Neuron (in vitro differentiated cells): ENCODE measurements around the gene MIS18A.

Experiments
- H2AFZ ChIP-seq: one replicate; pipeline ENCODE4 v1.6.1; 2013; ENCODE audit warnings: low read depth, mild to moderate bottlenecking, inconsistent platforms, low read length, moderate library complexity
- H3K27me3 ChIP-seq: one replicate; pipeline ENCODE4 v1.6.1; 2013; ENCODE audit warnings: low read length; ENCODE audit not compliant: insufficient read depth
- H3K36me3 ChIP-seq: one replicate; pipeline ENCODE4 v1.6.1; 2013; ENCODE audit warnings: low read length; ENCODE audit not compliant: insufficient read depth
- H3K4me1 ChIP-seq: one replicate; pipeline ENCODE4 v1.6.1; 2013; ENCODE audit warnings: low read length; ENCODE audit not compliant: insufficient read depth
- H3K4me3 ChIP-seq: 2 replicates; pipeline ENCODE4 v1.5.1; 2013; ENCODE audit warnings: mild to moderate bottlenecking, low read length, moderate library complexity
- H3K9me3 ChIP-seq: one replicate; pipeline ENCODE4 v1.6.1; 2013; ENCODE audit warnings: low read length

MIS18A gene

GRCh38 chr21:32278518-32279376, at the start of gene MIS18A:
TSS of gene MIS18A (minus strand) at chr21:32279049. CDS start at chr21:32279014, 35 bp downstream.
- Histone ChIP-seq H3K9me3 (no peaks in the 10 kb centered on the region), H3K36me3 (peaks cover 12% of the 10 kb centered on the region), H3K27me3 (no peaks in the 10 kb centered on the region), H3K4me3 (peak within 1 kb of the TSS; percentile 93), H3K4me1 (peaks cover 14% of the 10 kb centered on the region), H2AFZ (peak within 1 kb of the TSS; percentile 88)

- peaks cover 23% of the 10 kb centered on the region for H3K4me1 ChIP-seq
- peaks cover 41% of the 10 kb centered on the region for H3K36me3 ChIP-seq
- H3K4me3 ChIP-seq, result no peak overlapping the region
- no peak overlapping the region for H2AFZ ChIP-seq
- no peaks in the 10 kb centered on the region for H3K27me3 ChIP-seq
- peaks cover 7% of the 10 kb centered on the region for H3K9me3 ChIP-seq
Measured at GRCh38 chr21:32328595-32328994, 49.7 kb upstream of the MIS18A start.

GRCh38 chr21:32325706-32326105, 46.9 kb upstream of the MIS18A start:
- peaks cover 61% of the 10 kb centered on the region for H3K36me3 ChIP-seq

GRCh38 chr21:32322676-32323075, 43.8 kb upstream of the MIS18A start:
- H3K4me3 ChIP-seq, result no peak overlapping the region
- no peaks in the 10 kb centered on the region for H3K27me3 ChIP-seq
- H2AFZ ChIP-seq, result no peak overlapping the region
- H3K36me3 ChIP-seq, result peaks cover 76% of the 10 kb centered on the region
- peaks cover 3% of the 10 kb centered on the region for H3K4me1 ChIP-seq
- H3K9me3 ChIP-seq, result no peaks in the 10 kb centered on the region

More at GRCh38 chr21:32325706-32326105, 46.9 kb upstream of the MIS18A start:
- Histone ChIP-seq H3K4me3 (no peak overlapping the region), H2AFZ (no peak overlapping the region), H3K27me3 (no peaks in the 10 kb centered on the region), H3K4me1 (peaks cover 8% of the 10 kb centered on the region), H3K9me3 (no peaks in the 10 kb centered on the region)

GRCh38 chr21:32322103-32322502, 43.3 kb upstream of the MIS18A start:
- Histone ChIP-seq H3K9me3 (no peaks in the 10 kb centered on the region), H3K4me3 (no peak overlapping the region), H3K4me1 (peaks cover 3% of the 10 kb centered on the region), H2AFZ (no peak overlapping the region), H3K36me3 (peaks cover 82% of the 10 kb centered on the region), H3K27me3 (no peaks in the 10 kb centered on the region)

GRCh38 chr21:32321480-32321879, 42.6 kb upstream of the MIS18A start:
- H3K27me3 ChIP-seq, result no peaks in the 10 kb centered on the region
- peaks cover 85% of the 10 kb centered on the region for H3K36me3 ChIP-seq
- H3K9me3 ChIP-seq, result no peaks in the 10 kb centered on the region
- H3K4me3 ChIP-seq, result no peak overlapping the region
- H3K4me1 ChIP-seq, result peaks cover 3% of the 10 kb centered on the region
- no peak overlapping the region for H2AFZ ChIP-seq

- peaks cover 86% of the 10 kb centered on the region for H3K36me3 ChIP-seq
Measured at GRCh38 chr21:32320726-32321125, 41.9 kb upstream of the MIS18A start.

GRCh38 chr21:32320059-32320458, 41.2 kb upstream of the MIS18A start:
- H3K36me3 ChIP-seq, result peaks cover 84% of the 10 kb centered on the region
- no peaks in the 10 kb centered on the region for H3K27me3 ChIP-seq
- peaks cover 3% of the 10 kb centered on the region for H3K4me1 ChIP-seq
- no peaks in the 10 kb centered on the region for H3K9me3 ChIP-seq
- no peak overlapping the region for H3K4me3 ChIP-seq
- H2AFZ ChIP-seq, result no peak overlapping the region

More at GRCh38 chr21:32320726-32321125, 41.9 kb upstream of the MIS18A start:
- no peak overlapping the region for H2AFZ ChIP-seq
- no peaks in the 10 kb centered on the region for H3K27me3 ChIP-seq
- H3K4me3 ChIP-seq, result no peak overlapping the region
- peaks cover 3% of the 10 kb centered on the region for H3K4me1 ChIP-seq
- H3K9me3 ChIP-seq, result no peaks in the 10 kb centered on the region

- H3K9me3 ChIP-seq, result no peaks in the 10 kb centered on the region
- H2AFZ ChIP-seq, result no peak overlapping the region
- peaks cover 3% of the 10 kb centered on the region for H3K4me1 ChIP-seq
- no peaks in the 10 kb centered on the region for H3K27me3 ChIP-seq
- no peak overlapping the region for H3K4me3 ChIP-seq
- H3K36me3 ChIP-seq, result peaks cover 81% of the 10 kb centered on the region
Measured at GRCh38 chr21:32319012-32319411, 40.2 kb upstream of the MIS18A start.

- Histone ChIP-seq H3K9me3 (no peaks in the 10 kb centered on the region), H3K36me3 (peaks cover 72% of the 10 kb centered on the region), H2AFZ (no peak overlapping the region), H3K27me3 (no peaks in the 10 kb centered on the region), H3K4me3 (no peak overlapping the region), H3K4me1 (peaks cover 3% of the 10 kb centered on the region)
Measured at GRCh38 chr21:32317726-32318125, 38.9 kb upstream of the MIS18A start.

- H2AFZ ChIP-seq, result no peak overlapping the region
- H3K4me1 ChIP-seq, result peaks cover 3% of the 10 kb centered on the region
- H3K9me3 ChIP-seq, result no peaks in the 10 kb centered on the region
- peaks cover 73% of the 10 kb centered on the region for H3K36me3 ChIP-seq
- no peak overlapping the region for H3K4me3 ChIP-seq
- H3K27me3 ChIP-seq, result no peaks in the 10 kb centered on the region
Measured at GRCh38 chr21:32316361-32317215, 37.7 kb upstream of the MIS18A start.

GRCh38 chr21:32315511-32316281, 36.8 kb upstream of the MIS18A start:
- H3K9me3 ChIP-seq, result no peaks in the 10 kb centered on the region
- H3K4me1 ChIP-seq, result peaks cover 3% of the 10 kb centered on the region
- H2AFZ ChIP-seq, result no peak overlapping the region
- H3K4me3 ChIP-seq, result no peak overlapping the region
- peaks cover 65% of the 10 kb centered on the region for H3K36me3 ChIP-seq
- no peaks in the 10 kb centered on the region for H3K27me3 ChIP-seq
